ENCODE measurements around the gene SNRK.

SNRK gene

GRCh38 chr3:43270078-43270477 is 16.3 kb upstream of the SNRK start:
- DNase-seq = no peak

GRCh38 chr3:43273416-43273815 is 12.9 kb upstream of the SNRK start:
- DNase-seq = no peak

GRCh38 chr3:43279082-43279481 is 7.3 kb upstream of the SNRK start:
- no peak for DNase-seq

GRCh38 chr3:43279532-43279931 is 6.8 kb upstream of the SNRK start:
- DNase-seq = no peak

- DNase-seq = no peak
Measured at GRCh38 chr3:43281020-43281419, 5.3 kb upstream of the SNRK start.

- DNase-seq = no peak
Measured at GRCh38 chr3:43284171-43284570, 2.2 kb upstream of the SNRK start.

- DNase-seq = no peak
Measured at GRCh38 chr3:43285644-43286043, 696 bp upstream of the SNRK start.

GRCh38 chr3:43286841-43287499 is 630 bp downstream of the SNRK start:
- DNase-seq = no peak

GRCh38 chr3:43287500-43287873 is 1.1 kb downstream of the SNRK start:
- no peak for DNase-seq

- DNase-seq = no peak
Measured at GRCh38 chr3:43288366-43288765, 2.0 kb downstream of the SNRK start.

GRCh38 chr3:43288850-43289249 is 2.5 kb downstream of the SNRK start:
- DNase-seq = no peak

- DNase-seq = no peak
Measured at GRCh38 chr3:43289401-43289800, 3.1 kb downstream of the SNRK start.

- DNase-seq = no peak
Measured at GRCh38 chr3:43289841-43290470, 3.6 kb downstream of the SNRK start.

- DNase-seq = no peak
Measured at GRCh38 chr3:43290956-43291355, 4.6 kb downstream of the SNRK start.

- DNase-seq = no peak
Measured at GRCh38 chr3:43291546-43291945, 5.2 kb downstream of the SNRK start.

- DNase-seq = no peak
Measured at GRCh38 chr3:43294975-43295374, 8.6 kb downstream of the SNRK start.

- DNase-seq = no peak
Measured at GRCh38 chr3:43296565-43296964, 10.2 kb downstream of the SNRK start.

- DNase-seq = no peak
Measured at GRCh38 chr3:43298292-43298691, 12.0 kb downstream of the SNRK start.

- DNase-seq = no peak
Measured at GRCh38 chr3:43298761-43299160, 12.4 kb downstream of the SNRK start.

- DNase-seq = no peak
Measured at GRCh38 chr3:43302116-43302880, 16.0 kb downstream of the SNRK start.

- no peak for DNase-seq
Measured at GRCh38 chr3:43304126-43304525, 17.8 kb downstream of the SNRK start.

GRCh38 chr3:43307226-43307625 is 20.9 kb downstream of the SNRK start:
- no peak for DNase-seq

GRCh38 chr3:43307649-43308048 is 21.3 kb downstream of the SNRK start:
- no peak for DNase-seq

All from NCI-H2107 (cell line).